Measurements from ENCODE around the gene FAIM. TPM values are rescaled to one million over a fixed set of nuclear protein-coding genes. Genes with fewer than 3 reads are reported as not detected.
"Not testable (repeated sequence)": the region's sequence is repeated elsewhere in the genome, so short reads cannot be mapped to it uniquely, and the experiment has no call there.

The FAIM gene
- polyA plus RNA-seq, 3 donors, result 26.6 to 31.4 (median 28.9) TPM

- no peak for DNase-seq
These were observed 13.5 kb upstream of the FAIM start for GRCh38 chr3:138594935-138595610.

GRCh38 chr3:138597186-138597976 is 11.2 kb upstream of the FAIM start:
- not testable (repeated sequence) for DNase-seq

- no peak for DNase-seq
These were observed 10.0 kb upstream of the FAIM start for GRCh38 chr3:138598534-138598933.

- no peak for DNase-seq
These were observed 8.3 kb upstream of the FAIM start for GRCh38 chr3:138600100-138600745.

- DNase-seq, result not testable (repeated sequence)
These were observed 6.9 kb upstream of the FAIM start for GRCh38 chr3:138601661-138602060.

- not testable (repeated sequence) for DNase-seq
These were observed 4.4 kb upstream of the FAIM start for GRCh38 chr3:138604106-138604595.

- no peak for DNase-seq
These were observed 1.3 kb downstream of the FAIM start for GRCh38 chr3:138609898-138610266.

GRCh38 chr3:138615462-138615861 is 6.9 kb downstream of the FAIM start:
- DNase-seq, result no peak

GRCh38 chr3:138620431-138620830 is 11.9 kb downstream of the FAIM start:
- no peak for DNase-seq

- no peak for DNase-seq
These were observed 15.9 kb downstream of the FAIM start for GRCh38 chr3:138624518-138624917.

GRCh38 chr3:138625707-138626365 is 17.3 kb downstream of the FAIM start:
- no peak for DNase-seq

GRCh38 chr3:138629526-138629925 is 21.0 kb downstream of the FAIM start:
- DNase-seq, result no peak

- no peak for DNase-seq
These were observed 30.1 kb downstream of the FAIM start for GRCh38 chr3:138638641-138639040.

- DNase-seq, result no peak
These were observed 32.0 kb downstream of the FAIM start for GRCh38 chr3:138640537-138640936.

- no peak for DNase-seq
These were observed 33.8 kb downstream of the FAIM start for GRCh38 chr3:138642226-138642926.

- DNase-seq, result no peak
These were observed 34.3 kb downstream of the FAIM start for GRCh38 chr3:138642927-138643253.

- DNase-seq, result no peak
These were observed 37.4 kb downstream of the FAIM start for GRCh38 chr3:138646008-138646407.

- DNase-seq, result no peak
These were observed 37.9 kb downstream of the FAIM start for GRCh38 chr3:138646513-138646912.

- DNase-seq, result no peak
These were observed 40.6 kb downstream of the FAIM start for GRCh38 chr3:138649134-138649533.

- DNase-seq, result no peak
These were observed 45.0 kb downstream of the FAIM start for GRCh38 chr3:138653567-138653966.

GRCh38 chr3:138657508-138657907 is 48.9 kb downstream of the FAIM start:
- DNase-seq, result no peak

GRCh38 chr3:138668107-138668506 is 59.5 kb downstream of the FAIM start:
- no peak for DNase-seq

Measured in renal pelvis (tissue), 4 donors.